Measurements from ENCODE around the gene CYP2E1.
"Not testable (repeated sequence)": the region's sequence is repeated elsewhere in the genome, so short reads cannot be mapped to it uniquely, and the experiment has no call there.

The CYP2E1 gene

GRCh38 chr10:133526957-133527588, at the start of gene CYP2E1:
Gene CYP2E1, plus strand, starts transcription at chr10:133527363. Its CDS starts 33 bp downstream, at chr10:133527396.
- in situ Hi-C loops (cut with MboI; ENCODE audit: low sequenced_read_pairs): no loop called here

DNA sequence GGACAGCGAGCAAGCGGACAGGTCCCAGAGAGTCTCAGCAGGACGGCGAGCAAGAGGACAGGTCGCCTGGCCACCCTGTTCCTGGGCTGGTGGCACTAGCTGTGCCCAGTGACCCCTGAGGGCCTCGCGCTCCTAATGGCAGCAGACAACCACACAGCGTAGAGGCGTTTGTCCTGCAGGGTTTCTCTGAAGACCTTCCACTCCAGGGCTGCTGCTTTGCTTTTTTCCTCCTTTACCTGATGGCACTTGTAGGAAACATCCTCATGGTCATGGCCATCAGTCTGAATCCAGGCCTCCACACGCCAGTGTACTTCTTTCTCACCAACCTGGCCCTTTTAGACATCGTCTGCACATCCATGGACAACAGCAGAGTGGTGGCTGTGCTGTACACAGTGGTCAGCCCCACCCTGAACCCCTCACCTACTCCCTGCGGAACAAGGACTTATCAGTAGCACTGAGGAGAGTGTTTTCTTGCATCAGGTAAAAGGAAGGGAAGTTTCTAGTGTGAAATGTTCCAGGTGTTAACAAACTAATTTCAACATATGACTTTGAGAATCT, 46.0 kb upstream of the CYP2E1 start:
- in situ Hi-C loops (cut with MboI; ENCODE audit: low sequenced_read_pairs): no loop called here

- in situ Hi-C loops (cut with MboI; ENCODE audit: low sequenced_read_pairs): no loop called here
Measured at GRCh38 chr10:133481657-133482056, 45.5 kb upstream of the CYP2E1 start.

GRCh38 chr10:133484818-133485217, 42.3 kb upstream of the CYP2E1 start:
- in situ Hi-C loops (cut with MboI; ENCODE audit: low sequenced_read_pairs): no loop called here

- in situ Hi-C loops (cut with MboI; ENCODE audit: low sequenced_read_pairs): no loop called here
Measured at GRCh38 chr10:133487085-133487484, 40.1 kb upstream of the CYP2E1 start.

GRCh38 chr10:133488354-133488753, 38.8 kb upstream of the CYP2E1 start:
- in situ Hi-C loops (cut with MboI; ENCODE audit: low sequenced_read_pairs): no loop called here

DNA sequence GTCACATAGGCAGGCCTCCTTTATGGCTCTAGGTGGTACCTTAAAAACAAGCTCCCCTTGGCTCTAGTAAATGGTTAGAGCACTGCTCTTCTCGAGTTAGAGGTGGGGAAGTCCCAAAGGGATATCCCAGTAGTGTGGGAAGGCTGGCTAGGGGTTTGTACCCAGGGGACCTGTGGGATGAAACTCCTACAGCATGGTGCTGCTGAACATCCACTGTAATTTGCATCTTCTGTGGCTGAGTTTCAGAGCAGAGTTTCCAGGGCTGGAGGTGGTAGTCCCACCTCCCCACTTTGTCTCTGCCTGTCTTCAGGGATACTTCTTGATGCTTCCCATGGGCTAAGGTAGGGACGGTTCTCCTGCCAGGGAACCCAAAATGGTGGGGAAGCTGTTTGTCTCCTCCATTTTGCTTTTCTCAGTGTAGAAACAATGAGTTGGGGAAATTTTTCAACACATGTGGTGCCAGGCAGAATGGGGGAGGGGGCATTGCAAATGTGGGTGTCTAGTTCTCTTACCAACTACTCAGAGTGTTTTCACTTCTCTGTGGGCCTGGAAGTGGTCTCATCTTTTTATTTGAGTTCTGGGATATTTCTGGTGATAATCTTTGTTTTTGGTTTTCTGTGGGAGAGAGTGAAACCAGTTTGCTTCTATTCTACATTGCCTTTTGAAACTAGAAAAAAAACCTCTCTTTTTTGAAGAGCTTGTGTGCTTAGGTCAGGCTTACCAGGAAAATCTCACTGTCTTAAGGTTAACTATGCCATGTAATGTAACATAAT, 37.2 kb upstream of the CYP2E1 start:
- in situ Hi-C loops (cut with MboI; ENCODE audit: low sequenced_read_pairs): no loop called here

- in situ Hi-C loops (cut with MboI; ENCODE audit: low sequenced_read_pairs): not testable (repeated sequence)
Measured at GRCh38 chr10:133493562-133493961, 33.6 kb upstream of the CYP2E1 start.

DNA sequence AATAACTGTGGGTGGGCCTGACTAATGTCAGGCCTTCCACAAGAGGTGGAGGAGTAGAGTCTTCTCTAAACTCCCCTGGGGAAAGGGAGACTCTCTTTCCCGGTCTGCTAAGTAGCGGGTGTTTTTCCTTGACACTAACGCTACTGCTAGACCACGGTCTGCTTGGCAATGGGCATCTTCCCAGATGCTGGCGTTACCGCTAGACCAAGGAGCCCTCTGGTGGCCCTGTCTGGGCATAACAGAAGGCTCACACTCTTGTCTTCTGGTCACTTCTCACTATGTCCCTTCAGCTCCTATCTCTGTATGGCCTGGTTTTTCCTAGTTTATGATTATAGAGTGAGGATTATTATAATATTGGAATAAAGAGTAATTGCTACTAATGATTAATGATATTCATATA, 29.8 kb upstream of the CYP2E1 start:
- in situ Hi-C loops (cut with MboI; ENCODE audit: low sequenced_read_pairs): not testable (repeated sequence)

GRCh38 chr10:133499176-133499575, 28.0 kb upstream of the CYP2E1 start:
- in situ Hi-C loops (cut with MboI; ENCODE audit: low sequenced_read_pairs): not testable (repeated sequence)

DNA sequence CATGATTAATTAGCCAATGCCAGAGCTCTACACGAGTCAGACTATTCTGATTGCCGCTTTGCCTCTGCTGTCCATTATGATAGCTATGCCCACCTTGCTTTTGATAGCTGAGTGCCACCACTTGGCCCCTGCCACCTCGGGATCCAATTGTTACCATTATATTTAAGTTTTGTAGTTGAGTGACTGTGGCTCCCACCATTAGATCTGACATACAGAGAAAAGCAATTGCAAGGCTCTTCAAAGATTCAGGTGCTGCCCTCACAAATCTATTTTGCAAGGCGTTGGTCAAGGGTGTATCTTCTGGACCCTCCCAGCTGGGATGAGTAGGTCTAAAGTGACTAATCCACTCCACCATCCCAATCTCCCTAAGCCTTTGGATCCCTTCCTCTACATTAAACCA, 26.3 kb upstream of the CYP2E1 start:
- in situ Hi-C loops (cut with MboI; ENCODE audit: low sequenced_read_pairs): not testable (repeated sequence)

- in situ Hi-C loops (cut with MboI; ENCODE audit: low sequenced_read_pairs): no loop called here
Measured at GRCh38 chr10:133509700-133510099, 17.5 kb upstream of the CYP2E1 start.

DNA sequence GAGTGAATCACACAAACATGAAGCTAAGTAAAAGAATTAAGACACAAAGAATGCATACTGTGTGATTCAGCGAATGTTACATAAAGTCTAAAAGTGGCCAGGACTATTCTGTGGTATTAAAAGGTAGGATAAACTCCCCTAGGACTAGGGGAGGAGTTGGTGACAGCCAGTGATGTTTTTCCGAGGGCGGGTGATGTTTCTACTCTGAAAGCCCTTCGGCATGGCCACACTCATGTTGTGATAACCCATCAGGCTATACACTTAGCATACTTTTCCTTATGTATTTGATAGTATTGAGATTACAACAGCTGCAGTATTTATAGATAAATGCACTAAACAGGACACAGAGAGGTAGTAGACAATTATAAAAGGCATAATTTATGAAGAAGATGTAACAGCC, 15.8 kb upstream of the CYP2E1 start:
- in situ Hi-C loops (cut with MboI; ENCODE audit: low sequenced_read_pairs): no loop called here

GRCh38 chr10:133511907-133512528, 15.1 kb upstream of the CYP2E1 start:
- in situ Hi-C loops (cut with MboI; ENCODE audit: low sequenced_read_pairs): no loop called here

GRCh38 chr10:133515471-133515870, 11.7 kb upstream of the CYP2E1 start:
- in situ Hi-C loops (cut with MboI; ENCODE audit: low sequenced_read_pairs): no loop called here

DNA sequence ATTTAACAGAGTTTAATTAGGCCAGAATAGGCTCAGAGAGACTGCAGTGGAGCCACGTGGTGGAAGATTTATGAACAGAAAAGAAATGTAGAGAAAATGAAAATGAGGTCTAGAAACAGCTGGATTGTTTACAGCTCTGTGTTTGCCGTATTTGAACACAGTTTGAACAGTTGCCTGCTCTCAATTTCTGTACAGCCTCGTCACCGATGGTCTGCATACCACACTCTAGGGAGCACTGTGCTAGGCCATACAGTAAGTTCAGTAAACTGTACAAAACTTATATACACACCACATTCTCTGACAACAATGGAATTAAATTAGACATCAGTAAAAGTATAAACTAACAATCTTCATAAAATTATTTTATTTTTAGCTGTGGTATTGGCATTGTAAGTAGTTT, 11.1 kb upstream of the CYP2E1 start:
- in situ Hi-C loops (cut with MboI; ENCODE audit: low sequenced_read_pairs): no loop called here

DNA sequence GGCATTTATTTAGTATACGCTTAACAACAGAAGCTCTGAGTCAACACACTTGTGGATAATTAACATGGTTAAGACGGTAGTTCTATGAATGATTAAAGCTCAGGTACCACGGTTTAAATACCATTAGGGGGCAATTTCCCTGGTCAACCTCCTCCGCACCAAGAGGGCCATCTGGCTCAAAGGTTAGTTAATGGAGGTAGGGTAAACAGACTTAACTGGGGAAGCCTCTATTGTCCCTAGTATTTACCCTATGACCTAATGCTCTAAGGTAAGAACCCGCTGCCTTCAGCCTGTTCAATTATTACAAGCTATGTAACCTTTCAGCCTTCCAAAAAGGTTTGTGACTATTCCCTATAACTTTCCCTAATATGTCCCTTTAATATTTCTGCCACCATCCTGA, 8.6 kb upstream of the CYP2E1 start:
- in situ Hi-C loops (cut with MboI; ENCODE audit: low sequenced_read_pairs): not testable (repeated sequence)

GRCh38 chr10:133520193-133520738, 6.9 kb upstream of the CYP2E1 start:
- in situ Hi-C loops (cut with MboI; ENCODE audit: low sequenced_read_pairs): no loop called here

DNA sequence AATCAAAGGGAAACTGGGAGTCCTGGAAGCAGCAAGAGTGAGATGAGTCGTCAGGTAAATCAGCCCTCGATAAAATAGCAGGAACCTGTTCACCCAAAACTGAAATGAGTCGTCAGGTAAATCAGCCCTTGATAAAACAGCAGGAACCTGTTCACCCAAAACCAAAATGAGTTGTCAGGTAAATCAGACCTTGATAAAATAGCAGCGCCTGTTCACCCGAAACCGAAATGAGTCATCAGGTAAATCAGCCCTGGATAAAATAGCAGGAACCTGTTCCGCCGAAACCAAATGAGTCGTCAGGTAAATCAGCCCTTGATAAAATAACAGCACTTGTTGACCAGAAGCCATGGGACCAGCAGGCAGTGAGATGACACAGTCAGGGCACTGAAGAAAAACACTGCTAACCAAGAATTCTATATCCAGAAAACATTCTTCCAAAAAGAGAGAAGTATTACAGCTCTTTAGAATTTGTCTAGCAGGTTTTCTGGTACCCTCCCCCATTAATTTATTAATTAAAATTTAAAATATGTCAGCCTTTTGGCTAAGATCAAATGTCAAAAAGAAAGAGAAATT, 3.4 kb upstream of the CYP2E1 start:
- in situ Hi-C loops (cut with MboI; ENCODE audit: low sequenced_read_pairs): no loop called here

DNA sequence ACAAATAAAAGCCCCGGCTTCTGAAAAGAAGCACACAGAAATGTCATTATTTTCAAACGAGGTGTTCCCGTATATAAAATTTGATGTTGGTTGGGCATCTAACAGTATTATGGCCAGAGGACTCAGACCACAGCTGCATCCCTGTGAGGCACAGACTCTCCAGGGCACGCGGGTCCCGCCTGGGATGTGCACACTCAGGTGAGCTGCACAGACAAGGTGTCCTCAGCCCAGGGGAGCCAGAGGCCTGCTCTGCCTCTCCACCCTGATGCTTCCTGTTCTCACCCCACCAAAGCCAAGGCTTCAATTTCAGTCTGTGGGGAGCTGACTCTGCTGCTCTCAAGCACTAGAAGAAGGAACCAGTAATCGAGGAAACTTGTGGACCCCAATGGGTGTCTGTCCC, 1.7 kb upstream of the CYP2E1 start:
- in situ Hi-C loops (cut with MboI; ENCODE audit: low sequenced_read_pairs): no loop called here

DNA sequence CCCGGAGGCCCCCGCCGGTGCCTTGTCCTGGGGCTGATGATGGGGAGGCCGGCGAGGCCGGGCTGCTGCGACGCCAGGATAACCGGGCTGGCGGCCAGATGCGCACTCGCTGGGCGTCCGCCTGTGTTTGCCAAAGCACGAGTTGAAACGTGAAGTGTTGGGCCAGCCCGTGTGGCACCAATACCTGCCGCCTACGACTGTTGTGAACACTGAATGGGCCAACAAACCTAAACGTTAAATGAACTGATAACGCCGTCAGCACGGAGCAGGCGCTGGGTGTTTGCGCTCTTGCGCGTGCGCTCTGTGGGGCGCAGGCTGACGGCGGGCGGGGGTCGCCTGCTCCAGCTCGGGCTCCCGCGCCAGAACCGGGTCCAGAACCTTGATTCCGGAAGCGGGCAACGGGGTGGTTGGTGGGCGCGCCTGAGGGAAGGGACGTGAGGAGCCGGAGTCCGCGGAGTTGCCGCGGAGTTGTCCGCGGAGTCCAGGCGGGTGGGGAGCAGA, 658 bp downstream of the CYP2E1 start:
- in situ Hi-C loops (cut with MboI; ENCODE audit: low sequenced_read_pairs): no loop called here
